Measurements from ENCODE around the gene ZNF175.

The ZNF175 gene

GRCh38 chr19:51550848-51551672 lies 20.0 kb upstream of the ZNF175 start:
- no peak for DNase-seq (ENCODE audit: low spot score)

- DNase-seq (ENCODE audit: low spot score) = no peak
Observed at GRCh38 chr19:51551673-51552432, 19.2 kb upstream of the ZNF175 start.

GRCh38 chr19:51552608-51552995 lies 18.5 kb upstream of the ZNF175 start:
- no peak for DNase-seq (ENCODE audit: low spot score)

GRCh38 chr19:51552996-51553725 lies 17.9 kb upstream of the ZNF175 start:
- peak; percentile 66 for DNase-seq (ENCODE audit: low spot score)

GRCh38 chr19:51559240-51559639 lies 11.8 kb upstream of the ZNF175 start:
- no peak for DNase-seq (ENCODE audit: low spot score)

GRCh38 chr19:51560339-51560738 lies 10.7 kb upstream of the ZNF175 start:
- DNase-seq (ENCODE audit: low spot score) = no peak

- no peak for DNase-seq (ENCODE audit: low spot score)
Observed at GRCh38 chr19:51564791-51565190, 6.3 kb upstream of the ZNF175 start.

GRCh38 chr19:51565583-51565982 lies 5.5 kb upstream of the ZNF175 start:
- DNase-seq (ENCODE audit: low spot score) = peak; percentile 43

GRCh38 chr19:51566489-51567100 lies 4.5 kb upstream of the ZNF175 start:
- no peak for DNase-seq (ENCODE audit: low spot score)

GRCh38 chr19:51567583-51567982 lies 3.5 kb upstream of the ZNF175 start:
- DNase-seq (ENCODE audit: low spot score) = no peak

- no peak for DNase-seq (ENCODE audit: low spot score)
Observed at GRCh38 chr19:51568456-51568855, 2.6 kb upstream of the ZNF175 start.

GRCh38 chr19:51571599-51571998 lies 516 bp downstream of the ZNF175 start:
- DNase-seq (ENCODE audit: low spot score) = no peak

GRCh38 chr19:51572410-51572809 lies 1.3 kb downstream of the ZNF175 start:
- no peak for DNase-seq (ENCODE audit: low spot score)

- DNase-seq (ENCODE audit: low spot score) = no peak
Observed at GRCh38 chr19:51572908-51573307, 1.8 kb downstream of the ZNF175 start.

GRCh38 chr19:51573331-51573730 lies 2.2 kb downstream of the ZNF175 start:
- DNase-seq (ENCODE audit: low spot score) = no peak

- no peak for DNase-seq (ENCODE audit: low spot score)
Observed at GRCh38 chr19:51576850-51577249, 5.8 kb downstream of the ZNF175 start.

- DNase-seq (ENCODE audit: low spot score) = no peak
Observed at GRCh38 chr19:51586103-51586728, 15.1 kb downstream of the ZNF175 start.

GRCh38 chr19:51586799-51587198 lies 15.7 kb downstream of the ZNF175 start:
- no peak for DNase-seq (ENCODE audit: low spot score)

GRCh38 chr19:51587264-51588191 lies 16.4 kb downstream of the ZNF175 start:
- no peak for DNase-seq (ENCODE audit: low spot score)

- DNase-seq (ENCODE audit: low spot score) = no peak
Observed at GRCh38 chr19:51589511-51589910, 18.4 kb downstream of the ZNF175 start.

- DNase-seq (ENCODE audit: low spot score) = no peak
Observed at GRCh38 chr19:51590441-51590840, 19.4 kb downstream of the ZNF175 start.

Measured in SW480 (cell line).